HG03469 (cell line): ENCODE measurements around the gene LYZL4.

Experiments
- ATAC-seq: cut with Tn5 transposase; IDR thresholded peaks from one replicate; pipeline ENCODE4 v1.9.1; 2021; ENCODE audit warnings: mild to moderate bottlenecking, moderate library complexity, moderate number of reproducible peaks; ENCODE audit not compliant: unreplicated experiment

LYZL4 gene

GRCh38 chr3:42410370-42411131 is at the start of gene LYZL4:
TSS of gene LYZL4 (minus strand) at chr3:42410610. CDS start at chr3:42407251, 3,359 bp downstream.
- ATAC-seq: no peak

GRCh38 chr3:42459151-42459550 is 48.7 kb upstream of the LYZL4 start:
- ATAC-seq: no peak

GRCh38 chr3:42456211-42456610 is 45.8 kb upstream of the LYZL4 start:
- no peak for ATAC-seq

GRCh38 chr3:42451546-42452230 is 41.3 kb upstream of the LYZL4 start:
- ATAC-seq: no peak

- ATAC-seq: no peak
These were observed 40.7 kb upstream of the LYZL4 start for GRCh38 chr3:42451116-42451515.

- no peak for ATAC-seq
These were observed 40.2 kb upstream of the LYZL4 start for GRCh38 chr3:42450567-42450966.

GRCh38 chr3:42447481-42447880 is 37.1 kb upstream of the LYZL4 start:
- no peak for ATAC-seq

GRCh38 chr3:42446111-42447050 is 36.0 kb upstream of the LYZL4 start:
- no peak for ATAC-seq

- ATAC-seq: no peak
These were observed 33.5 kb upstream of the LYZL4 start for GRCh38 chr3:42443819-42444436.

GRCh38 chr3:42443292-42443691 is 32.9 kb upstream of the LYZL4 start:
- no peak for ATAC-seq

GRCh38 chr3:42442640-42443039 is 32.2 kb upstream of the LYZL4 start:
- ATAC-seq: no peak

- no peak for ATAC-seq
These were observed 31.4 kb upstream of the LYZL4 start for GRCh38 chr3:42441791-42442190.

GRCh38 chr3:42440924-42441323 is 30.5 kb upstream of the LYZL4 start:
- ATAC-seq: no peak

- no peak for ATAC-seq
These were observed 29.1 kb upstream of the LYZL4 start for GRCh38 chr3:42439261-42440115.

GRCh38 chr3:42438758-42439157 is 28.3 kb upstream of the LYZL4 start:
- no peak for ATAC-seq

GRCh38 chr3:42438193-42438592 is 27.8 kb upstream of the LYZL4 start:
- ATAC-seq: no peak

GRCh38 chr3:42434777-42435380 is 24.5 kb upstream of the LYZL4 start:
- no peak for ATAC-seq

- ATAC-seq: no peak
These were observed 22.1 kb upstream of the LYZL4 start for GRCh38 chr3:42432485-42432884.

- no peak for ATAC-seq
These were observed 20.5 kb upstream of the LYZL4 start for GRCh38 chr3:42430781-42431532.
